Measurements from ENCODE around the gene SERPING1.

DNA sequence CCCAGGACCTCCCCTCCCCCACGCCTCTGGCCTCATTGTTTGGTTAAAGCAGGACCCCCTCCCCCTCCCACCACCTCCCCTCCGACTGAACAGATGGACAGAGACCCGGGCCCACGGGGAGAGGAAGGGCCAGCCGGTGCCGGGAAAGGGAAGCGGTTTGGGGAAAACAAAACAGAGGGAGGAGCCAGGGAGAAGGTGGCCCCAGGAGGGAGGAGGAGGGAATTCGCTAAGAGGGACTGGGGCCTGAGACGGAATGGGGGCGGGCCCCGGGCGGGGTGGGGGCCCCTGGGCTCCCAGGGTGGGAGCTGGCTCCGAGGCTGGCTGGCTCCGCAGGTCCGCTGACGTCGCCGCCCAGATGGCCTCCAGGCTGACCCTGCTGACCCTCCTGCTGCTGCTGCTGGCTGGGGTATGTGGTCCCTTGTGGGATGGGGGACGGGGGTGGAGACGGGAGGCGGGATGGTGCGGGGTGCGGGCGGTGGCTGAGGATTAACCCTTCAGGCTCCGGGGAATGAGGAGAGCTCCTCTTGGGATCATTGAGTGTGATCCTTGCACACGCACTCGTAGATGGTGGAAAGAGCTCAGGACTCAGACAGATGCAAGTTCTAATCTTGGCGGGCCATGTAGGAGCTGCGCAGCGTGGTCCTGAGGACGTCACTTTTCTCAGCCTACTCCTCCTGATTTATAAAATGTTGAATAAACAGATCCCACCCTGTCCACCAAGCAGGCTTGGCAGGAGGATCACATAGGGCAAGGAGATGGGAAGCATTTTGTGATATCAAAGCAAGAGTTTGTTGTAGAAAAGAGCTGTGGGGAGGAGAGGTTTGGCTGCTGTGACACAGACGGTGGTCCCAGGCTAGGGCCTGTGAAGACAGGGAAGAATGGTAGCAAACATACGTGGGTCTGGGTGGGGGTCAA lies 688 bp downstream of the SERPING1 start:
- TF ChIP-seq, protein P1, sequence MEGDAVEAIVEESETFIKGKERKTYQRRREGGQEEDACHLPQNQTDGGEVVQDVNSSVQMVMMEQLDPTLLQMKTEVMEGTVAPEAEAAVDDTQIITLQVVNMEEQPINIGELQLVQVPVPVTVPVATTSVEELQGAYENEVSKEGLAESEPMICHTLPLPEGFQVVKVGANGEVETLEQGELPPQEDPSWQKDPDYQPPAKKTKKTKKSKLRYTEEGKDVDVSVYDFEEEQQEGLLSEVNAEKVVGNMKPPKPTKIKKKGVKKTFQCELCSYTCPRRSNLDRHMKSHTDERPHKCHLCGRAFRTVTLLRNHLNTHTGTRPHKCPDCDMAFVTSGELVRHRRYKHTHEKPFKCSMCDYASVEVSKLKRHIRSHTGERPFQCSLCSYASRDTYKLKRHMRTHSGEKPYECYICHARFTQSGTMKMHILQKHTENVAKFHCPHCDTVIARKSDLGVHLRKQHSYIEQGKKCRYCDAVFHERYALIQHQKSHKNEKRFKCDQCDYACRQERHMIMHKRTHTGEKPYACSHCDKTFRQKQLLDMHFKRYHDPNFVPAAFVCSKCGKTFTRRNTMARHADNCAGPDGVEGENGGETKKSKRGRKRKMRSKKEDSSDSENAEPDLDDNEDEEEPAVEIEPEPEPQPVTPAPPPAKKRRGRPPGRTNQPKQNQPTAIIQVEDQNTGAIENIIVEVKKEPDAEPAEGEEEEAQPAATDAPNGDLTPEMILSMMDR (IDR thresholded peaks at IDR 0.05; ENCODE audit: insufficient read depth, low read depth, low read length) = no peak
- no peak for TF ChIP-seq EZH2 (IDR thresholded peaks at IDR 0.05; ENCODE audit: insufficient read depth, low read length)
